GM12801 (cell line): ENCODE measurements around the gene KPNB1.

ENCODE experiments used
- CTCF ChIP-seq: IDR thresholded peaks from one replicate; pipeline ENCODE4 v1.5.1; 2011; ENCODE audit warnings: control low read depth; ENCODE audit not compliant: insufficient read length; ENCODE audit errors: extremely low read depth

The KPNB1 gene

GRCh38 chr17:47649153-47649971, at the start of gene KPNB1:
TSS of gene KPNB1 (plus strand) at chr17:47649919. CDS start at chr17:47650245, 326 bp downstream.
- no peak for TF ChIP-seq CTCF

DNA sequence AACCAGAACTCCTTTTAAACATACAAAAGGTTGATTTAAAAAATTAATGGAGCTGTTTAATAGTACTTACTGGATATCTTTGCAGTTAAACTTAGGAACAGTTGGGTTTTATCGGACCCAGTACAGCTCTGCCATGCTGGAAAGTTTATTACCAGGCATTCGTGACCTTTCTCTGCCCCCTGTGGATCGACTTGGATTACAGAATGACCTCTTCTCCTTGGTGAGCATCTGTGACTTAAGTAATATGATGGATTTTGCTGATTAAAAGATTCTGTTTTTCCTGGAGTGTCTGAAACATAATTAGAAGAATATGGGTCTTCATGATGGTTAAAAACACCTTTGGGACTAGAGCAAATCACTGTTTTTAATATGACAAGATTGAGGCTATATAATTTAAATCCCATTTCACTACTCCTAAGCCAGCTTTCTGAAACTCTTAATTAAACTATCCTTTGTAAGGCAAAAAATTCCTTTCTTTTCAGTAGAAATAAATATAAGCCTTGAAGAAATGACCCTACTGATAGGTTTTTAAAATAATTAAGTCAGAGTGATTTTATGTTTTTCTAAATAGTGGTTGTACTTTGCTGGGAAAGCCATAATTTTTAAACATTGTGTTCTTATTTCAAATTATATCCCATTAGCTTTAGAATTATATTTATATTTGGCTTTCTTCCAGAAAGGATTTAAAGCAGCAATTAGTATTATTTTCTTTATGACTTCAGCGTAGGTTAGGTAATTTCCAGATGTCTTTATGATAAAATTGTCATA, 45.7 kb upstream of the KPNB1 start:
- TF ChIP-seq CTCF, result no peak

DNA sequence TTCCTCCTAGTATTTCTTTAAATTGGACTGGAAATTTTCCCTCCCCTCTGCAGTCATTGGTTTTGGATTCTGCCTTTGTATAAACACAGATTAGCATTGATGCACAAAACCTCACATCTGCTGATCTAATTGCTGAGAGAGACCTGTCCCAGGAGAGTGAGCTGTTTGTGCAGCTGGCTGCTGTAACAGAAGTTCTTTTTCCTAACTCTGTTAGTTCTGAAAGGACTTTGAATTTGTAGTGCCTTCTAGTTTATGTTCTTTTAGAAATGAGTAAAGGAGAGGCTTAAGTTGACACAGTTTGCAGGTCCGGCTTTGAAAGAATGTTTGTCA, 45.2 kb upstream of the KPNB1 start:
- TF ChIP-seq CTCF, result no peak

GRCh38 chr17:47605011-47605410, 44.7 kb upstream of the KPNB1 start:
- TF ChIP-seq CTCF, result no peak

GRCh38 chr17:47607481-47607880, 42.2 kb upstream of the KPNB1 start:
- no peak for TF ChIP-seq CTCF

DNA sequence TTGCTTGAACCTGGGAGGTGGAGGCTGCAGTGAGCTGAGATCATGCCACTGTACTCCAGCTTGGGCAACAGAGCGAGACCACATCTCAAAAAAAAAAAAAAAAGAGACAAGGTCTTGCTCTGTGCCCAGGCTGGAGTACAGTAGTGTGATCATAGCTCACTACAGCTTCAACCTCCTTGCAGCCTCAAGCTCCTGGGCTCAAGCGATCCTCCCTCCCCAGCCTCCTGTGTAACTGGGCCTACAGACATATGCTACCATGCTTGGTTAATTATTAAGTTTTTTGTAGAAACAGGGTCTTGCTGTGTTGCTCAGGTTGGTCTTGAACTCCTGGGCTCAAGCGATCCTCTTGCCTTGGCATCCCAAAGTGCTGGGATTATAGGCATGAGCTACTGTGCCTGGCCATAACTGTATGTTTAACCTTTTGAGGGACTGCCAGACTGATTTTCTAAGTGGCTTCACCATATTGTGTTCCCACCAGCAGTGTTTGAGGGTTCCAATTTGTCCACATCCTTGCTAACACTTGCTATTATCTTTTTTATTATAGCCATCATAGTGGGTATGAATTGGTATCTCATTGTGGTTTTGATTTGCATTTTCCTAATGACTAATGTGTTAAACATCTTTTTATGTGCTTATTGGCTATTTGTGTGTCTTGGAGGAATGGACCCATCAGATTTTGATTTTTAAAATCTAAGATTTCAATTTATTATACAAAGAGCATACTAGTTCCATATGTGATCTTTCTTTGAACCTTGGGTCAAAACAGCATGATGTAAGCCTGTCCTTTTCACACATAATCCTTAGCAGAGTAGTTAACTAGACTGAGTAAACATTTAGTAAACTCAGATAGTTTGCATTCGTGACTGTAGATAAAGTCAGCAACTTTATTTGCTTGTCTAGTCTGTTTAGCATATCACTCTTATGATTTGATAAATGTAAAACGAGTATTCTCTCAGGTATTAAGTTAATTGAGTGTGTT, 38.1 kb upstream of the KPNB1 start:
- no peak for TF ChIP-seq CTCF
